ENCODE data around the gene PTPN21. TPM values are rescaled to one million over a fixed set of nuclear protein-coding genes. Genes with fewer than 3 reads are reported as not detected.

PTPN21 gene
- total and polyA plus RNA-seq, 9 of the 15 experiments (the other 6 are each of a cell fraction or from before 2014, with no cell fraction given): 0.06 to 1.9 (median 0.94) TPM

DNA sequence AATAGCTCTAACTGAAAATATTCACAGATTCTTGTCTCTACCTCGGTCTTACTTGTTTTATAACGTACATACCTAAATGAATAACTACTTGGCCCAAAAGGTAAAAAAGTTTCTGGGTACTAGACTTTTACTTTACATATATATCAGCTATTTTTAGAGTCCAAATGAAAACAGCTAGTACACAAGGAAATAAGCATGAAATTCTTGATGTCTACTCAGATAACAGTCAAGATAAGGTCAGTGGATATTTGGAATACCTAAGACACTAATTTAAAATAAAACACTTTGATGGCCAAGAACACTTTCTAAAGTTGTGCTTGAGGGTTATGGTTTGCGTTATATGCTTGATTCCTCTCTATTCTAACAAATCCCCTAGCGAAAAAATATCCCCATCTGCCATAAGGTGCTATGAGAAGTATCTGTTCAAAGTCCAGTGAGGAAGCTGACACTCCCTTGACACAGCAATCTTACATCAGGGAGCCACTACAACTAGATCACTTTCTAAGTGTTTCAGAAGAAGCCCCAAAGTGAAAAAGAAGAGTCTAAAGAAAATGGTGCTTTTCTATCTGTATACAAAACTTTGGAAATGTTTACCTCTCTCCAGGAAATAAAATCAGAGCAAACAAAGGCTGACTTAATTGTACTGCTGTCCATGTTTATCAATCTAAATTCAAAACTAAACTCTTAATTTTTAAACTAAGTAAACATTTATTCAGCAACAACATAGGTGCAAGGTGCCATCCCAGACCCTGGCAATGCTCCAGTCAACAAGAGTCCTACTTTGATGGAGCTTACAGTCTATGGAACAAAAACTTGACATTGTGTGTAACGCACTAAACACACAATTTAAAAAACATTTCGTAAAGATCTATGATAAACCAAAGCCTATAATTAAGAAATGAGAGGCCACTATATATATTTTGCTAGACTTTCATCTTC, 11.7 kb downstream of the PTPN21 start:
- ChIA-PET CTCF (ENCODE audit: low intra/inter-chr PET ratio) (no interaction called here), POLR2A (no interaction called here)
- Histone ChIP-seq H3K9me1 (ENCODE audit: control insufficient read depth, insufficient read depth, low read length) (no peaks in the 10 kb centered on the region), H3K4me1 (replicated peaks in 1 of 2; ENCODE audit: control insufficient read depth in 2 of 2, insufficient read depth in 2 of 2, low read length in 2 of 2) (no peaks in the 10 kb centered on the region), H3K9me3 (replicated peaks; ENCODE audit: control insufficient read depth, insufficient read depth, low read depth, low read length) (no peaks in the 10 kb centered on the region), H2AFZ (ENCODE audit: low read depth, low read length) (no peak overlapping the region), H3K4me3 (no peak overlapping the region), H3K27ac (ENCODE audit: extremely low read depth, low read depth, low read length) (no peak overlapping the region), H3K27me3 (ENCODE audit: control insufficient read depth in 2 of 2, insufficient read depth in 2 of 2, low read length in 2 of 2) (no peaks in the 10 kb centered on the region), H4K20me1 (replicated peaks; ENCODE audit: control insufficient read depth, insufficient read depth, low read length) (no peaks in the 10 kb centered on the region), H3K9ac (ENCODE audit: insufficient read depth in 1 of 2, low read depth in 2 of 2, low read length in 2 of 2) (no peak overlapping the region), H3K4me2 (ENCODE audit: insufficient read depth, low read length) (no peak overlapping the region), H3K79me2 (ENCODE audit: control insufficient read depth, insufficient read depth, low read length) (no peaks in the 10 kb centered on the region), H3K36me3 (ENCODE audit: control insufficient read depth, insufficient read depth, low read length) (no peaks in the 10 kb centered on the region)
- WGBS (ENCODE audit: insufficient coverage, low coverage, missing lambda C conversion rate): 54% methylated on average over 5 of the region's 6 CpGs
- no peak for DNase-seq (ENCODE audit: extremely low read depth in 1 of 4, low spot score in 3 of 4)
- FAIRE-seq: no peak
- BruUV-seq (replicated peaks): no TSS peak
- in situ Hi-C loops (cut with MboI) (no loop called here), intact Hi-C loops (cut with micrococcal nuclease) (no loop called here)
- no peak for ATAC-seq
- no peak for TF ChIP-seq PCBP2 (IDR thresholded peaks at IDR 0.05; ENCODE audit: low read depth, low read length, poor library complexity, severe bottlenecking)
- no peak for TF ChIP-seq NCOA6 (IDR thresholded peaks at IDR 0.05)
- TF ChIP-seq RBFOX2 (IDR thresholded peaks at IDR 0.05; ENCODE audit: low read depth, low read length): no peak
- no peak for TF ChIP-seq JUNB (CRISPR knock-in tag; conservative IDR thresholded peaks at IDR 0.05)
- TF ChIP-seq ZNF586 (CRISPR knock-in tag; conservative IDR thresholded peaks at IDR 0.05): no peak
- TF ChIP-seq, protein P1, sequence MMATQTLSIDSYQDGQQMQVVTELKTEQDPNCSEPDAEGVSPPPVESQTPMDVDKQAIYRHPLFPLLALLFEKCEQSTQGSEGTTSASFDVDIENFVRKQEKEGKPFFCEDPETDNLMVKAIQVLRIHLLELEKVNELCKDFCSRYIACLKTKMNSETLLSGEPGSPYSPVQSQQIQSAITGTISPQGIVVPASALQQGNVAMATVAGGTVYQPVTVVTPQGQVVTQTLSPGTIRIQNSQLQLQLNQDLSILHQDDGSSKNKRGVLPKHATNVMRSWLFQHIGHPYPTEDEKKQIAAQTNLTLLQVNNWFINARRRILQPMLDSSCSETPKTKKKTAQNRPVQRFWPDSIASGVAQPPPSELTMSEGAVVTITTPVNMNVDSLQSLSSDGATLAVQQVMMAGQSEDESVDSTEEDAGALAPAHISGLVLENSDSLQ (IDR thresholded peaks at IDR 0.05): no peak
- TF ChIP-seq, protein P2, sequence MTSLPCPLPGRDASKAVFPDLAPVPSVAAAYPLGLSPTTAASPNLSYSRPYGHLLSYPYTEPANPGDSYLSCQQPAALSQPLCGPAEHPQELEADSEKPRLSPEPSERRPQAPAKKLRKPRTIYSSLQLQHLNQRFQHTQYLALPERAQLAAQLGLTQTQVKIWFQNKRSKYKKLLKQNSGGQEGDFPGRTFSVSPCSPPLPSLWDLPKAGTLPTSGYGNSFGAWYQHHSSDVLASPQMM (CRISPR knock-in tag; IDR thresholded peaks at IDR 0.05): no peak
- TF ChIP-seq SETDB1 (IDR thresholded peaks at IDR 0.05; ENCODE audit: low read length): no peak
- no peak for TF ChIP-seq BCOR (IDR thresholded peaks at IDR 0.05)
- no peak for TF ChIP-seq CEBPG (CRISPR knock-in tag; IDR thresholded peaks at IDR 0.05)
- no peak for TF ChIP-seq CEBPG (tag; conservative IDR thresholded peaks at IDR 0.05 in 1 of 2, IDR thresholded peaks at IDR 0.05 in 1 of 2)
- TF ChIP-seq, protein P3, sequence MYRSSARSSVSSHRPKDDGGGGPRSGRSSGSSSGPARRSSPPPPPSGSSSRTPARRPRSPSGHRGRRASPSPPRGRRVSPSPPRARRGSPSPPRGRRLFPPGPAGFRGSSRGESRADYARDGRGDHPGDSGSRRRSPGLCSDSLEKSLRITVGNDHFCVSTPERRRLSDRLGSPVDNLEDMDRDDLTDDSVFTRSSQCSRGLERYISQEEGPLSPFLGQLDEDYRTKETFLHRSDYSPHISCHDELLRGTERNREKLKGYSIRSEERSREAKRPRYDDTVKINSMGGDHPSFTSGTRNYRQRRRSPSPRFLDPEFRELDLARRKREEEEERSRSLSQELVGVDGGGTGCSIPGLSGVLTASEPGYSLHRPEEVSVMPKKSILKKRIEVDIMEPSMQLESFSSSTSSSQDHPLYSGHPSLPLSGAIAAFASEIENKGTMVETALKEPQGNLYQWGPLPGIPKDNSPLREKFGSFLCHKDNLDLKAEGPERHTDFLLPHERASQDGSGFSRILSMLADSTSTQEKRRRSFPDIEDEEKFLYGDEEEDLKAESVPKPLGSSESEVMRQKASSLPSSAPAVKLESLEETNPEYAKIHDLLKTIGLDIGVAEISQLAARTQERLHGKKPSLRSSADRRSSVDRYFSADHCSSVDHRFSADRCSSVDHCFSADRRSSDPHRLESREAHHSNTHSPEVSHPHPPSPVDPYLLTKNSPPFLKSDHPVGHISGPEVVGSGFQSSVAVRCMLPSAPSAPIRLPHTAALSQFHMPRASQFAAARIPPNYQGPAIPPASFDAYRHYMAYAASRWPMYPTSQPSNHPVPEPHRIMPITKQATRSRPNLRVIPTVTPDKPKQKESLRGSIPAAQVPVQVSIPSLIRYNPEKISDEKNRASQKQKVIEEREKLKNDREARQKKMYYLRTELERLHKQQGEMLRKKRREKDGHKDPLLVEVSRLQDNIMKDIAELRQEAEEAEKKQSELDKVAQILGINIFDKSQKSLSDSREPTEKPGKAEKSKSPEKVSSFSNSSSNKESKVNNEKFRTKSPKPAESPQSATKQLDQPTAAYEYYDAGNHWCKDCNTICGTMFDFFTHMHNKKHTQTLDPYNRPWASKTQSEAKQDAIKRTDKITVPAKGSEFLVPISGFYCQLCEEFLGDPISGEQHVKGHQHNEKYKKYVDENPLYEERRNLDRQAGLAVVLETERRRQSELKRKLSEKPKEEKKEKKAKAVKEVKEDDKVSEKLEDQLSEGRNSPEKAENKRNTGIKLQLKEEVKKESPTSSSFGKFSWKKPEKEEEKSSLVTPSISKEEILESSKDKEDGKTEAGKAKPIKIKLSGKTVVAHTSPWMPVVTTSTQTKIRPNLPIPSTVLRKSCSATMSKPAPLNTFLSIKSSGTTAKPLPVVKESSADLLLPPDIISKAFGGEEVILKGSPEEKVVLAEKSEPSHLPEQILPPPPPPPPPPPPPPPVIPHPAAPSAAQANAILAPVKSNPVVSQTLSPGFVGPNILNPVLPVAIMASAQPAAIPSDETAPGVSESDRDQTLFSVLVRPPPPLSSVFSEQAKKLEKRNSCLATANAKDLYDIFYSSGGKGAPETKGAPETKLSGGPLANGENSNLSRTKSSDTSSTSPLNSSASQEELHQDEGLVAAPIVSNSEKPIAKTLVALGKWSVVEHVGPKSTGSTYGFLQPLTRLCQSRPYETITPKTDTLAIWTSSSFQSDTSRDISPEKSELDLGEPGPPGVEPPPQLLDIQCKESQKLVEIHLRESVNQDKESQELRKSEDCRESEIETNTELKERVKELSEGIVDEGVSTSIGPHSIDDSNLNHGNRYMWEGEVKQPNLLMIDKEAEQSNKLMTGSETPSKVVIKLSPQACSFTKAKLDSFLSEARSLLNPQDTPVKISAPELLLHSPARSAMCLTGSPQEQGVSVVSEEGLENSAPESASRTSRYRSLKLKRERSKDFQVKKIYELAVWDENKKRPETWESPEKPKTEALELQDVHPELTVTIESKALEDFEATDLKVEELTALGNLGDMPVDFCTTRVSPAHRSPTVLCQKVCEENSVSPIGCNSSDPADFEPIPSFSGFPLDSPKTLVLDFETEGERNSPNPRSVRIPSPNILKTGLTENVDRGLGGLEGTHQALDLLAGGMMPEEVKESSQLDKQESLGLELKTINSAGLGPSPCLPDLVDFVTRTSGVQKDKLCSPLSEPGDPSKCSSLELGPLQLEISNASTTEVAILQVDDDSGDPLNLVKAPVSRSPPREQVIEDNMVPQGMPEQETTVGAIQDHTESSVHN (IDR thresholded peaks at IDR 0.05; ENCODE audit: borderline replicate concordance in 1 of 2, low read depth in 1 of 2): no peak
